Karpas-422 (cell line): ENCODE results near the gene SLC39A2. TPM values are rescaled to one million over a fixed set of nuclear protein-coding genes. Genes with fewer than 3 reads are reported as not detected.
"Not testable (repeated sequence)": the region's sequence is repeated elsewhere in the genome, so short reads cannot be mapped to it uniquely, and the experiment has no call there.

Experiments used
- DNase-seq: peaks from one replicate; pipeline ENCODE4 v3.0.0-alpha.2; 2015
- H2AFZ ChIP-seq: fragments of 200-600 bp; sonication (generic); 2 replicates; pipeline ENCODE4 v1.6.1; 2014; ENCODE audit warnings: antibody characterized with exemption, low read length, mixed read lengths
- H3K27ac ChIP-seq: fragments of 200-600 bp; sonication (generic); 2 replicates; pipeline ENCODE4 v1.5.1; 2014; ENCODE audit warnings: mild to moderate bottlenecking, low read length, moderate library complexity
- H3K27me3 ChIP-seq: fragments of 200-600 bp; sonication (generic); 2 replicates; pipeline ENCODE4 v1.6.1; 2014; ENCODE audit warnings: low read length, mixed read lengths
- H3K36me3 ChIP-seq: fragments of 200-600 bp; sonication (generic); 2 replicates; pipeline ENCODE4 v1.6.1; 2014; ENCODE audit warnings: low read length, mixed read lengths; ENCODE audit not compliant: insufficient read depth
- H3K4me1 ChIP-seq: fragments of 200-600 bp; sonication (generic); 2 replicates; pipeline ENCODE4 v1.6.1; 2014; ENCODE audit warnings: mild to moderate bottlenecking, low read length, mixed read lengths
- H3K4me2 ChIP-seq: fragments of 200-600 bp; sonication (generic); 2 replicates; pipeline ENCODE4 v1.6.1; 2014; ENCODE audit warnings: low read length, low read depth, mild to moderate bottlenecking; ENCODE audit not compliant: poor library complexity, severe bottlenecking
- H3K4me3 ChIP-seq: fragments of 200-600 bp; sonication (generic); 2 replicates; pipeline ENCODE4 v1.5.1; 2014; ENCODE audit warnings: mild to moderate bottlenecking, antibody characterized with exemption, low read length, mixed read lengths
- H3K79me2 ChIP-seq: fragments of 200-600 bp; sonication (generic); 2 replicates; pipeline ENCODE4 v1.6.1; 2014; ENCODE audit warnings: mild to moderate bottlenecking, low read length, mixed read lengths
- H3K9ac ChIP-seq: fragments of 200-600 bp; sonication (generic); 2 replicates; pipeline ENCODE4 v1.6.0; 2014; ENCODE audit warnings: low read length
- H3K9me2 ChIP-seq: fragments of 200-600 bp; sonication (generic), shearing (Covaris generic); replicated peaks from 2 replicates; pipeline ENCODE4 v1.6.0; 2014; ENCODE audit warnings: mild to moderate bottlenecking, low read length, moderate library complexity; ENCODE audit not compliant: insufficient read depth
- H3K9me3 ChIP-seq: fragments of 300-700, 200-600 bp; sonication (generic); 2 replicates; pipeline ENCODE4 v1.6.1; 2014; ENCODE audit warnings: low read length, mixed read lengths
- H4K20me1 ChIP-seq: fragments of 200-600 bp; sonication (generic); 2 replicates; pipeline ENCODE4 v1.6.1; 2014; ENCODE audit warnings: mild to moderate bottlenecking, antibody characterized with exemption, low read length, low read depth; ENCODE audit not compliant: insufficient read depth
- total RNA-seq: library from RNA; depleted of rRNA; stranded (reverse); fragments of >200 nt; shearing (Covaris generic); gene quantifications from 2 replicates; pipeline ENCODE4 v1.2.3, GENCODE V29; 2014; ENCODE audit warnings: low replicate concordance

The SLC39A2 gene
- total RNA-seq, 1 experiment from 2014 or later, result not detected

- no peak overlapping the region for H3K4me2 ChIP-seq
- H3K9me3 ChIP-seq, result no peaks in the 10 kb centered on the region
- no peak overlapping the region for H3K4me3 ChIP-seq
- H3K27me3 ChIP-seq, result no peaks in the 10 kb centered on the region
- H3K9me2 ChIP-seq, result no peaks in the 10 kb centered on the region
- no peaks in the 10 kb centered on the region for H3K36me3 ChIP-seq
- no peaks in the 10 kb centered on the region for H3K79me2 ChIP-seq
- DNase-seq, result no peak
- no peaks in the 10 kb centered on the region for H4K20me1 ChIP-seq
- no peak overlapping the region for H3K9ac ChIP-seq
- no peak overlapping the region for H2AFZ ChIP-seq
- H3K4me1 ChIP-seq, result no peaks in the 10 kb centered on the region
- no peak overlapping the region for H3K27ac ChIP-seq
Observed at GRCh38 chr14:21033133-21033698, 34.1 kb downstream of the SLC39A2 start.

- no peaks in the 10 kb centered on the region for H3K36me3 ChIP-seq
- H3K4me2 ChIP-seq, result no peak within 1 kb of the TSS
- no peaks in the 10 kb centered on the region for H3K9me2 ChIP-seq
- H2AFZ ChIP-seq, result no peak within 1 kb of the TSS
- no peak within 1 kb of the TSS for H3K4me3 ChIP-seq
- no peak for DNase-seq
- no peak within 1 kb of the TSS for H3K27ac ChIP-seq
- no peaks in the 10 kb centered on the region for H3K4me1 ChIP-seq
- no peaks in the 10 kb centered on the region for H3K27me3 ChIP-seq
- H3K79me2 ChIP-seq, result no peaks in the 10 kb centered on the region
- H3K9ac ChIP-seq, result no peak within 1 kb of the TSS
- no peaks in the 10 kb centered on the region for H3K9me3 ChIP-seq
- no peaks in the 10 kb centered on the region for H4K20me1 ChIP-seq
Observed at GRCh38 chr14:21034707-21035106, 35.6 kb downstream of the SLC39A2 start, which contains the start of gene RNASE13. RNASE13 (minus strand) TSS chr14:21034807; CDS start chr14:21034288, 519 bp downstream.

- Histone ChIP-seq H3K4me3 (no peak overlapping the region), H3K36me3 (no peaks in the 10 kb centered on the region), H3K4me2 (no peak overlapping the region), H4K20me1 (no peaks in the 10 kb centered on the region), H3K9me3 (no peaks in the 10 kb centered on the region), H3K4me1 (no peaks in the 10 kb centered on the region), H3K27ac (no peak overlapping the region), H2AFZ (no peak overlapping the region), H3K9me2 (no peaks in the 10 kb centered on the region), H3K9ac (no peak overlapping the region), H3K27me3 (no peaks in the 10 kb centered on the region), H3K79me2 (no peaks in the 10 kb centered on the region)
- DNase-seq, result no peak
Observed at GRCh38 chr14:21036751-21037150, 37.7 kb downstream of the SLC39A2 start.

- Histone ChIP-seq H3K36me3 (no peaks in the 10 kb centered on the region), H3K27ac (no peak overlapping the region), H3K4me2 (no peak overlapping the region), H3K4me3 (no peak overlapping the region), H3K4me1 (no peaks in the 10 kb centered on the region), H3K9ac (no peak overlapping the region), H3K27me3 (no peaks in the 10 kb centered on the region), H3K9me2 (no peaks in the 10 kb centered on the region), H4K20me1 (no peaks in the 10 kb centered on the region), H3K9me3 (no peaks in the 10 kb centered on the region), H3K79me2 (no peaks in the 10 kb centered on the region), H2AFZ (no peak overlapping the region)
- DNase-seq, result no peak
Observed at GRCh38 chr14:21037156-21037555, 38.1 kb downstream of the SLC39A2 start.

- Histone ChIP-seq H3K4me3 (no peak overlapping the region), H3K4me2 (no peak overlapping the region), H3K79me2 (no peaks in the 10 kb centered on the region), H3K9ac (no peak overlapping the region), H3K36me3 (no peaks in the 10 kb centered on the region), H3K27me3 (no peaks in the 10 kb centered on the region), H3K9me3 (no peaks in the 10 kb centered on the region), H3K27ac (no peak overlapping the region), H3K9me2 (no peaks in the 10 kb centered on the region), H3K4me1 (no peaks in the 10 kb centered on the region), H2AFZ (no peak overlapping the region), H4K20me1 (no peaks in the 10 kb centered on the region)
- no peak for DNase-seq
Observed at GRCh38 chr14:21038441-21039422, 39.6 kb downstream of the SLC39A2 start.

GRCh38 chr14:21039585-21040369 is 40.7 kb downstream of the SLC39A2 start:
- Histone ChIP-seq H3K9ac (no peak overlapping the region), H4K20me1 (no peaks in the 10 kb centered on the region), H2AFZ (no peak overlapping the region), H3K9me2 (no peaks in the 10 kb centered on the region), H3K9me3 (no peaks in the 10 kb centered on the region), H3K79me2 (no peaks in the 10 kb centered on the region), H3K27ac (no peak overlapping the region), H3K36me3 (no peaks in the 10 kb centered on the region), H3K4me1 (no peaks in the 10 kb centered on the region), H3K4me2 (no peak overlapping the region), H3K4me3 (no peak overlapping the region), H3K27me3 (no peaks in the 10 kb centered on the region)
- peak; percentile 81 for DNase-seq

GRCh38 chr14:21040370-21040925 is 41.4 kb downstream of the SLC39A2 start:
- H3K27ac ChIP-seq, result no peak overlapping the region
- H4K20me1 ChIP-seq, result no peaks in the 10 kb centered on the region
- no peaks in the 10 kb centered on the region for H3K4me1 ChIP-seq
- no peak for DNase-seq
- H3K9me2 ChIP-seq, result no peaks in the 10 kb centered on the region
- no peak overlapping the region for H3K4me3 ChIP-seq
- H3K27me3 ChIP-seq, result no peaks in the 10 kb centered on the region
- H3K36me3 ChIP-seq, result no peaks in the 10 kb centered on the region
- H3K79me2 ChIP-seq, result no peaks in the 10 kb centered on the region
- no peak overlapping the region for H3K4me2 ChIP-seq
- H3K9ac ChIP-seq, result no peak overlapping the region
- no peaks in the 10 kb centered on the region for H3K9me3 ChIP-seq
- no peak overlapping the region for H2AFZ ChIP-seq

GRCh38 chr14:21040941-21041340 is 41.8 kb downstream of the SLC39A2 start:
- H3K4me2 ChIP-seq, H3K27me3 ChIP-seq, H3K4me1 ChIP-seq, H3K79me2 ChIP-seq, H3K36me3 ChIP-seq, H3K9me3 ChIP-seq, H3K4me3 ChIP-seq, H3K9ac ChIP-seq, H4K20me1 ChIP-seq, DNase-seq, H3K27ac ChIP-seq, H3K9me2 ChIP-seq, H2AFZ ChIP-seq: not testable (repeated sequence)
